Activated B cell treated with CpG ODN at 0.5 μM for 24 hours (primary cell): ENCODE measurements around the gene CNIH3. TPM values are rescaled to one million over a fixed set of nuclear protein-coding genes. Genes with fewer than 3 reads are reported as not detected.

Experiments
- ATAC-seq: fragments of 200-7000 bp; cut with Tn5 transposase; one replicate; pipeline ENCODE4 v1.10.0; 2021; ENCODE audit warnings: low read depth, mild to moderate bottlenecking, moderate library complexity
- CTCF ChIA-PET: fragments of 350-600 bp; sonication (Branson Sonifier 250); formaldehyde crosslinking; loops from one replicate; lab custom pipeline; 2021; ENCODE audit warnings: antibody characterized with exemption; lab: Charles Lee
- POLR2A ChIA-PET: fragments of 350-600 bp; sonication (Branson Sonifier 250); formaldehyde crosslinking; loops from one replicate; lab custom pipeline; 2021; ENCODE audit warnings: antibody characterized with exemption; lab: Charles Lee
- DNase-seq: peaks from one replicate; pipeline ENCODE4 v3.0.0; 2022
- H3K27ac Mint-ChIP-seq: one replicate; pipeline ENCODE4 v1.8.0; 2020; ENCODE audit warnings: mixed read lengths
- H3K27me3 Mint-ChIP-seq: one replicate; pipeline ENCODE4 v1.8.0; 2021; ENCODE audit warnings: mixed read lengths
- H3K36me3 Mint-ChIP-seq: one replicate; pipeline ENCODE4 v1.8.0; 2021; ENCODE audit warnings: low read depth, mixed read lengths
- H3K4me1 Mint-ChIP-seq: one replicate; pipeline ENCODE4 v1.8.0; 2021; ENCODE audit warnings: mixed read lengths
- H3K4me3 Mint-ChIP-seq: one replicate; pipeline ENCODE4 v1.8.0; 2020; ENCODE audit warnings: mild to moderate bottlenecking, mixed read lengths
- H3K9me3 Mint-ChIP-seq: one replicate; pipeline ENCODE4 v1.8.0; 2020; ENCODE audit warnings: mixed read lengths
- CTCF ChIP-seq: fragments of 200-600 bp; IDR thresholded peaks from one replicate; pipeline ENCODE4 v1.8.0; 2022; ENCODE audit warnings: antibody characterized with exemption, mild to moderate bottlenecking
- intact Hi-C: fragments of 100-400 bp; cut with micrococcal nuclease; formaldehyde crosslinking; loops from one replicate; pipeline ENCODE4 v1.15.1; 2024
- total RNA-seq: library from RNA; stranded (reverse); gene quantifications from 2 replicates; pipeline ENCODE4 v1.2.3, GENCODE V29; 2022

The CNIH3 gene
- total RNA-seq, 1 donor from 2014 or later: 1.8 TPM

GRCh38 chr1:224785622-224786021 lies 169.5 kb downstream of the CNIH3 start:
- no peaks in the 10 kb centered on the region for H3K36me3 Mint-ChIP-seq
- CTCF ChIA-PET: no interaction called here
- intact Hi-C loops: no loop called here
- no peaks in the 10 kb centered on the region for H3K27me3 Mint-ChIP-seq
- peaks cover 10% of the 10 kb centered on the region for H3K4me1 Mint-ChIP-seq
- TF ChIP-seq CTCF: no peak
- no peaks in the 10 kb centered on the region for H3K9me3 Mint-ChIP-seq
- H3K27ac Mint-ChIP-seq: no peak overlapping the region
- ATAC-seq (no peak), DNase-seq (no peak)
- POLR2A ChIA-PET: no interaction called here
- H3K4me3 Mint-ChIP-seq: no peak overlapping the region

GRCh38 chr1:224786533-224787250 lies 170.6 kb downstream of the CNIH3 start:
- DNase-seq (no peak), ATAC-seq (no peak)
- no peaks in the 10 kb centered on the region for H3K36me3 Mint-ChIP-seq
- no peak for TF ChIP-seq CTCF
- POLR2A ChIA-PET: interaction anchor here (0.7 kb wide), 1 partner anchor 11 kb away, joined by 3 read pairs; no protein-coding TSS in a partner anchor
- intact Hi-C loops: no loop called here
- peaks cover 10% of the 10 kb centered on the region for H3K4me1 Mint-ChIP-seq
- no peak overlapping the region for H3K27ac Mint-ChIP-seq
- H3K27me3 Mint-ChIP-seq: no peaks in the 10 kb centered on the region
- CTCF ChIA-PET: no interaction called here
- no peaks in the 10 kb centered on the region for H3K9me3 Mint-ChIP-seq
- no peak overlapping the region for H3K4me3 Mint-ChIP-seq

- Mint-ChIP-seq H3K4me3 (no peak overlapping the region), H3K27ac (no peak overlapping the region), H3K27me3 (no peaks in the 10 kb centered on the region), H3K36me3 (no peaks in the 10 kb centered on the region), H3K9me3 (no peaks in the 10 kb centered on the region), H3K4me1 (no peaks in the 10 kb centered on the region)
- POLR2A ChIA-PET: no interaction called here
- intact Hi-C loops: no loop called here
- no peak for TF ChIP-seq CTCF
- CTCF ChIA-PET: no interaction called here
- ATAC-seq (no peak), DNase-seq (no peak)
These were observed 173.2 kb downstream of the CNIH3 start for GRCh38 chr1:224789311-224789710.

Other genes starting within 250 kb of the CNIH3 start
- 75.3 and 91.3 TPM in 2 replicates for gene WDR26, start 181.5 kb upstream of the CNIH3 start, total RNA-seq